HCT116 (cell line): ENCODE results near the gene COL10A1. TPM values are rescaled to one million over a fixed set of nuclear protein-coding genes. Genes with fewer than 3 reads are reported as not detected.

Experiments
- ATAC-seq: fragments of 200-7000 bp; cut with Tn5 transposase; 2 replicates; pipeline ENCODE4 v1.9.1; 2020; ENCODE audit warnings: mild to moderate bottlenecking, moderate library complexity
- BruUV-seq: library from RNA; stranded (reverse); fragments of 400-500 nt; replicated peaks from 2 replicates; lab custom pipeline; 2021; lab: Mats Ljungman, UMichigan
- CTCF ChIA-PET: fragments of 300-600 bp; sonication (Branson Sonifier 250); formaldehyde crosslinking; loops from one replicate; lab custom pipeline; 2021; ENCODE audit warnings: antibody characterized with exemption; lab: Charles Lee
- POLR2A ChIA-PET: fragments of 300-600, 350-600 bp; sonication (Branson Sonifier 250); formaldehyde crosslinking; loops from one replicate; lab custom pipeline; 2021; ENCODE audit warnings: antibody characterized with exemption; lab: Charles Lee
- RAD21 ChIA-PET, 2 experiments: fragments of 300-600 bp; sonication (Branson Sonifier 250); formaldehyde crosslinking; loops; one replicate each; lab custom pipeline; 2023; ENCODE audit warnings: low total read pairs in 2 of 2; ENCODE audit not compliant: uncharacterized antibody in 2 of 2, unreplicated experiment in 2 of 2, low non-redundant PET in 1 of 2; lab: Charles Lee
- DNase-seq: peaks from one replicate; pipeline ENCODE4 v3.0.0-alpha.2; 2010; ENCODE audit warnings: low read depth, low spot score
- H2AFZ ChIP-seq: fragments of 200-600 bp; shearing (Covaris generic), sonication (generic); 2 replicates; pipeline ENCODE4 v1.6.1; 2017; ENCODE audit warnings: low read depth, mixed run types, mixed read lengths, antibody characterized with exemption, low read length; ENCODE audit not compliant: poor library complexity, severe bottlenecking
- H3K27ac ChIP-seq: 2 replicates; pipeline ENCODE4 v1.5.1; 2012; ENCODE audit warnings: low read depth, low read length
- H3K27me3 ChIP-seq: fragments of 200-600 bp; sonication (generic); 2 replicates; pipeline ENCODE4 v1.6.1; 2016; ENCODE audit warnings: mixed run types, low read length, mixed read lengths; ENCODE audit not compliant: insufficient read depth
- H3K36me3 ChIP-seq, 2 experiments: fragments of 200-500 bp in 1 of 2; fragments of 200-600 bp in 1 of 2; sonication (Bioruptor generic) in 1 of 2; sonication (generic) in 1 of 2; 2 replicates each; pipeline versions ENCODE4 v1.5.1 to v1.6.1; 2014 to 2016; ENCODE audit warnings: low read length in 2 of 2, inconsistent platforms in 1 of 2, mixed read lengths in 1 of 2, mixed run types in 1 of 2; ENCODE audit not compliant: insufficient read depth in 2 of 2, control insufficient read depth in 1 of 2
- H3K4me1 ChIP-seq, 2 experiments: fragments of 200-600 bp in 1 of 2; sonication (generic) in 1 of 2; 2 replicates each; pipeline versions ENCODE4 v1.5.1 to v1.6.1; 2012 to 2017; ENCODE audit warnings: low read length in 2 of 2, inconsistent platforms in 1 of 2, mild to moderate bottlenecking in 1 of 2, mixed read lengths in 1 of 2, mixed run types in 1 of 2, moderate library complexity in 1 of 2; ENCODE audit not compliant: insufficient read depth in 2 of 2, control insufficient read depth in 1 of 2
- H3K4me2 ChIP-seq: fragments of 200-600 bp; sonication (generic); 2 replicates; pipeline ENCODE4 v1.6.1; 2017; ENCODE audit warnings: mixed run types, low read length, mixed read lengths
- H3K4me3 ChIP-seq, 2 experiments: fragments of 200-600 bp in 1 of 2; sonication (generic) in 1 of 2; replicated peaks in 1 of 2; 2 replicates each; pipeline ENCODE4 v1.5.1; 2011 to 2016; ENCODE audit warnings: low read length in 2 of 2, control low read depth in 1 of 2, low read depth in 1 of 2, mild to moderate bottlenecking in 1 of 2, mixed read lengths in 1 of 2, mixed run types in 1 of 2
- H3K79me2 ChIP-seq: fragments of 200-600 bp; sonication (generic); 2 replicates; pipeline ENCODE4 v1.6.1; 2017; ENCODE audit warnings: mild to moderate bottlenecking, mixed run types, low read length, moderate library complexity, mixed read lengths; ENCODE audit not compliant: insufficient read depth
- H3K9ac ChIP-seq: fragments of 200-600 bp; sonication (generic); 2 replicates; pipeline ENCODE4 v1.6.1; 2016; ENCODE audit warnings: low read length, mixed read lengths
- H3K9me2 ChIP-seq: fragments of 200-600 bp; sonication (generic), shearing (Covaris generic); 2 replicates; pipeline ENCODE4 v1.6.1; 2017; ENCODE audit warnings: mixed run types, mild to moderate bottlenecking, moderate library complexity; ENCODE audit not compliant: insufficient read depth
- H3K9me3 ChIP-seq, 2 experiments: fragments of 200-500 bp in 1 of 2; fragments of 200-600 bp in 1 of 2; sonication (Bioruptor generic) in 1 of 2; sonication (generic) in 1 of 2; 2 replicates each; pipeline ENCODE4 v1.6.1; 2014 to 2017; ENCODE audit warnings: low read length in 2 of 2, mixed read lengths in 2 of 2, inconsistent platforms in 1 of 2, low read depth in 1 of 2, mild to moderate bottlenecking in 1 of 2, mixed run types in 1 of 2, moderate library complexity in 1 of 2; ENCODE audit not compliant: control insufficient read depth in 1 of 2, insufficient read depth in 1 of 2
- H4K20me1 ChIP-seq: fragments of 200-600 bp; sonication (generic), shearing (Covaris generic); 2 replicates; pipeline ENCODE4 v1.6.1; 2017; ENCODE audit warnings: mixed run types, mild to moderate bottlenecking, moderate library complexity; ENCODE audit not compliant: insufficient read depth
- ATF3 ChIP-seq: IDR thresholded peaks from 2 replicates; pipeline ENCODE4 v1.6.1; 2012
- CEBPB ChIP-seq: IDR thresholded peaks from 2 replicates; pipeline ENCODE4 v1.6.1; 2012; ENCODE audit warnings: low read depth
- EGR1 ChIP-seq: IDR thresholded peaks from 2 replicates; pipeline ENCODE4 v1.6.1; 2012; ENCODE audit warnings: low read depth
- EZH2phosphoT487 ChIP-seq: fragments of 200-600 bp; IDR thresholded peaks from 2 replicates; pipeline ENCODE4 v1.6.1; 2018; ENCODE audit warnings: antibody characterized with exemption, borderline replicate concordance
- FOSL1 ChIP-seq: IDR thresholded peaks from 2 replicates; pipeline ENCODE4 v1.6.1; 2012; ENCODE audit warnings: low read depth
- MAX ChIP-seq: IDR thresholded peaks from 2 replicates; pipeline ENCODE4 v1.6.1; 2012
- POLR2A ChIP-seq: IDR thresholded peaks from 2 replicates; pipeline ENCODE4 v1.7.0; 2011; ENCODE audit warnings: borderline replicate concordance; ENCODE audit not compliant: insufficient read depth, insufficient read length; ENCODE audit errors: extremely low read depth
- POLR2AphosphoS5 ChIP-seq: IDR thresholded peaks from 2 replicates; pipeline ENCODE4 v1.6.1; 2011; ENCODE audit warnings: mild to moderate bottlenecking, low read depth, low read length, moderate library complexity
- REST ChIP-seq: IDR thresholded peaks from 2 replicates; pipeline ENCODE4 v1.6.1; 2012; ENCODE audit warnings: low read depth
- SP1 ChIP-seq: IDR thresholded peaks from 2 replicates; pipeline ENCODE4 v1.6.1; 2012; ENCODE audit warnings: low read depth
- TCF7L2 ChIP-seq: IDR thresholded peaks from 2 replicates; pipeline ENCODE4 v1.7.0; 2011; ENCODE audit warnings: borderline replicate concordance, inconsistent platforms; ENCODE audit not compliant: insufficient read depth, insufficient read length; ENCODE audit errors: extremely low read depth
- YY1 ChIP-seq: IDR thresholded peaks from 2 replicates; pipeline ENCODE4 v1.6.1; 2011; ENCODE audit warnings: low read length, low read depth, moderate library complexity, mild to moderate bottlenecking; ENCODE audit not compliant: insufficient replicate concordance; ENCODE audit errors: extremely low read depth
- ZFX ChIP-seq: fragments of 450-650 bp; IDR thresholded peaks from 2 replicates; pipeline ENCODE4 v1.6.1; 2017
- ZNF274 ChIP-seq: fragments of 200-500 bp; sonication (Bioruptor generic); IDR thresholded peaks from 2 replicates; pipeline ENCODE4 v1.6.1; 2014; ENCODE audit warnings: mild to moderate bottlenecking, low read depth, low read length, inconsistent platforms
- intact Hi-C: fragments of 100-400 bp; cut with micrococcal nuclease; formaldehyde crosslinking; loops from 2 replicates; pipeline ENCODE4 v1.10.0; 2022
- total RNA-seq: library from RNA; stranded (reverse); gene quantifications from one replicate; pipeline ENCODE4 v1.2.1, GENCODE V29; 2021; ENCODE audit not compliant: unreplicated experiment

The COL10A1 gene
- total RNA-seq, 1 experiment from 2014 or later, result not detected

- H3K27me3 ChIP-seq, result no peaks in the 10 kb centered on the region
- ChIA-PET CTCF (no interaction called here), RAD21 (no interaction called here), POLR2A (interaction anchor here (2.0 kb wide), 1 partner anchor 12 kb away, joined by 11 read pairs; the partner anchor contains the start of gene FRK)
- no peaks in the 10 kb centered on the region for H3K9me3 ChIP-seq
- BruUV-seq, result no TSS peak
- H3K4me3 ChIP-seq, result no peak overlapping the region
- H3K27ac ChIP-seq, result no peak overlapping the region
- intact Hi-C loops, result no loop called here
- no peak overlapping the region for H2AFZ ChIP-seq
- H3K9me2 ChIP-seq, result no peaks in the 10 kb centered on the region
- H3K4me2 ChIP-seq, result no peak overlapping the region
- H4K20me1 ChIP-seq, result no peaks in the 10 kb centered on the region
- DNase-seq (no peak), ATAC-seq (no peak)
- H3K79me2 ChIP-seq, result no peaks in the 10 kb centered on the region
- no peak for TF ChIP-seq TCF7L2
- TF ChIP-seq FOSL1, result no peak
- TF ChIP-seq CEBPB, result peak; percentile 48; the same call in 1 of the 2 replicates
- TF ChIP-seq ZFX, result no peak
- TF ChIP-seq, all 23 proteins: peak for 1
- peaks cover 12 to 24% of the 10 kb centered on the region in 2 experiments for H3K4me1 ChIP-seq
- H3K9ac ChIP-seq, result no peak overlapping the region
- no peaks in the 10 kb centered on the region for H3K36me3 ChIP-seq
Observed at GRCh38 chr6:116072368-116072767, 53.6 kb downstream of the COL10A1 start.

- Histone ChIP-seq H3K9me3 (no peaks in the 10 kb centered on the region), H4K20me1 (no peaks in the 10 kb centered on the region), H3K27ac (no peak overlapping the region), H3K79me2 (no peaks in the 10 kb centered on the region), H3K4me2 (peak overlapping the region; percentile 10; the same call in 1 of the 2 replicates), H3K4me1 (peaks cover 12 to 24% of the 10 kb centered on the region in 2 experiments), H3K9ac (no peak overlapping the region), H3K27me3 (no peaks in the 10 kb centered on the region), H3K36me3 (no peaks in the 10 kb centered on the region), H3K4me3 (no peak overlapping the region), H3K9me2 (no peaks in the 10 kb centered on the region), H2AFZ (no peak overlapping the region)
- ChIA-PET RAD21 (no interaction called here), POLR2A (interaction anchor here (1.6 kb wide), 1 partner anchor 10 kb away, joined by 3 read pairs; the partner anchor contains the start of gene FRK), CTCF (interaction anchor here (1.1 to 2.1 kb wide), 2 partner anchors 10 to 60 kb away, joined by 5 to 11 read pairs; partner anchors contain the start of gene FRK)
- DNase-seq, result no peak
- ATAC-seq, result no peak
- TF ChIP-seq MAX (no peak), FOSL1 (peak; percentile 54; the same call in 1 of the 2 replicates), EZH2phosphoT487 (no peak), YY1 (no peak), ATF3 (no peak), ZNF274 (no peak), REST (no peak), POLR2AphosphoS5 (no peak), EGR1 (no peak), POLR2A (no peak), SP1 (peak; percentile 36; the same call in 1 of the 2 replicates)
- intact Hi-C loops, result no loop called here
- no TSS peak for BruUV-seq
Observed at GRCh38 chr6:116070616-116071389, 55.1 kb downstream of the COL10A1 start.
